GDM1 (cell line): ENCODE data around the gene FAM53A.

ENCODE experiments used
- DNase-seq: peaks from one replicate; lab custom pipeline; 2025; lab: John Stamatoyannopoulos, UW

The FAM53A gene

GRCh38 chr4:1660948-1661677, 23.0 kb downstream of the FAM53A start:
- no peak for DNase-seq

GRCh38 chr4:1659104-1660043, 24.7 kb downstream of the FAM53A start:
- no peak for DNase-seq

- DNase-seq = no peak
Measured at GRCh38 chr4:1658581-1658980, 25.5 kb downstream of the FAM53A start.

- DNase-seq = no peak
Measured at GRCh38 chr4:1658146-1658545, 26.0 kb downstream of the FAM53A start.

GRCh38 chr4:1656986-1657385, 27.1 kb downstream of the FAM53A start:
- no peak for DNase-seq

GRCh38 chr4:1656132-1656531, 28.0 kb downstream of the FAM53A start:
- no peak for DNase-seq

- no peak for DNase-seq
Measured at GRCh38 chr4:1655676-1656075, 28.4 kb downstream of the FAM53A start.

- no peak for DNase-seq
Measured at GRCh38 chr4:1655081-1655480, 29.0 kb downstream of the FAM53A start.

GRCh38 chr4:1654216-1654955, 29.7 kb downstream of the FAM53A start:
- DNase-seq = no peak

- DNase-seq = no peak
Measured at GRCh38 chr4:1653776-1654175, 30.3 kb downstream of the FAM53A start.

- DNase-seq = no peak
Measured at GRCh38 chr4:1652088-1652487, 32.0 kb downstream of the FAM53A start.

GRCh38 chr4:1651609-1652008, 32.5 kb downstream of the FAM53A start:
- no peak for DNase-seq

GRCh38 chr4:1648962-1649361, 35.2 kb downstream of the FAM53A start:
- no peak for DNase-seq

GRCh38 chr4:1647432-1647831, 36.7 kb downstream of the FAM53A start:
- DNase-seq = no peak

- no peak for DNase-seq
Measured at GRCh38 chr4:1646690-1647089, 37.4 kb downstream of the FAM53A start.

GRCh38 chr4:1644891-1645657, 39.0 kb downstream of the FAM53A start:
- DNase-seq = no peak

GRCh38 chr4:1643971-1644735, 40.0 kb downstream of the FAM53A start:
- DNase-seq = no peak

- DNase-seq = no peak
Measured at GRCh38 chr4:1642196-1642951, 41.7 kb downstream of the FAM53A start.

GRCh38 chr4:1641671-1642070, 42.4 kb downstream of the FAM53A start:
- DNase-seq = no peak
